ENCODE data around the gene NALF2.

NALF2 gene

DNA sequence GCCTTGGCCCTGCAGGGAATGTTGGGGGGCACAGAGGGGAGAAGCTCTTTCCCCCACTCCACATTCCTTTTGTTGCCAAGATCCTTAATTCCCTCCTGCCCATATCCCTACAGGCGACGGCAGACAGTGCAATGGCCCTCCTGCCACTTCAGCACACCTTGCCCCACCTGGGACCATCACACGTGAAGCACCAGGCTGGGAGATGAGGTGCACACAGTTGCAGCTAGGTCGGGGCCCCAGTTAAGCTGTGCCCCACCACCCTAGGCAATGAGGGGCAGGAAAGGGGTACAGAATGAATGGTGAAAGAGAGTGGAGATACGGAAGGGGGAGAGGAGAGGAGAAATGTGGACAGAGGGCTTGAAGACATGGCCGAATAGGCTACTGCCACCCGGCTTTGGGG is 26.2 kb downstream of the NALF2 start:
- DNase-seq = no peak

DNA sequence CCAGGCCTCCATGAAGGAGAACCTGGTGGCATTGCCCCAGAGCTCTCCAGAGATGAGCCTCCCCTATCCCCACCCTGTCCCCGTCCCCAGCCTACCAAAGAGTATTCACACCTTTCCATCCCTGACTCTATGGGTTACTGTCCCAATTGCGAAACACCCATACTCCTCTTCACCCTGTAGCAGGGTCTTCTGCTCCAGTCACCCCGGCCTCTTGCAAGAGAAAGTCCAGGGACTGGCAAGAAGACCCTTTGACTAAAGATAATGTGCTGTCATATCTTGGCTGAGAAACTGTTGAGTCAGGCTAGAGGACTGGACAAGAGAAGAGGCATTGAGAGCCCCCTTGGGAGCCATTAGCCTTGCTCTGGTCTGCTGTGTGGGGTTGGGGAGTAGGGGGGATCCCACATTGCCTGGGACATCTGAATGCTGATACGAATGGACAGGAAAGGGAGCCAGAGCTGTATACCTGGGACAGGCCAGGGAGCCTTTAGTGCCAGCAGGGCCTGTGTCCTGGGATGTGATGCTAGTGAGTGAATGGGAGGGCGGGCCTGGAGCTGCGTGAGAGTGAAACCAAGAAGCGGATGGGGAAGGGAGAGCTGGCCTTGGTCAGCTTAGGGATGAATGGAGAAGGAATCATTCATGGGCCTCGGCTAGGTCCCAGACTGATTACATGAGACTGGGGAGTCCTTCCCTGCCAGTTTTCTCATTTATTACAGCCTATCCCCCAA is 27.1 kb downstream of the NALF2 start:
- no peak for DNase-seq

DNA sequence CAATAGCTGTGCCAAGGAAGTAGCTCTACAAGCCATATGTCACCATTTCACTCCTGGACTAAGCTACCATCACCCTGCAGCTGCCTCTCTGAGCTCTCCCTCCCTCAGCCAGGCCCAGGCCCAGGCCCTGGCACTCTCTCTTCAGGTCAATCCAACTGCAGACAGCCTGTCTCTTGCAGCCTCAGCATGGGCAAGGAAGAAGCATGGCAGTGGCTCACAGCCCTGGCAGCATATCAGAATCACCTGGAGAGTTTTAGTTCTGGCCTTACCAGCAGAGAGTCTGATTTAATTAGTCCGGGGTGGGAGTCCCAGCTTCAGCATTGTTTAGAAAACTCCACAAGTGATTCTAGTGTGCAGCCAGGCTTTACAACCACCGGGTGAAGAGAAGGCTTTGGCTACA is 31.5 kb downstream of the NALF2 start:
- DNase-seq = peak; percentile 37

DNA sequence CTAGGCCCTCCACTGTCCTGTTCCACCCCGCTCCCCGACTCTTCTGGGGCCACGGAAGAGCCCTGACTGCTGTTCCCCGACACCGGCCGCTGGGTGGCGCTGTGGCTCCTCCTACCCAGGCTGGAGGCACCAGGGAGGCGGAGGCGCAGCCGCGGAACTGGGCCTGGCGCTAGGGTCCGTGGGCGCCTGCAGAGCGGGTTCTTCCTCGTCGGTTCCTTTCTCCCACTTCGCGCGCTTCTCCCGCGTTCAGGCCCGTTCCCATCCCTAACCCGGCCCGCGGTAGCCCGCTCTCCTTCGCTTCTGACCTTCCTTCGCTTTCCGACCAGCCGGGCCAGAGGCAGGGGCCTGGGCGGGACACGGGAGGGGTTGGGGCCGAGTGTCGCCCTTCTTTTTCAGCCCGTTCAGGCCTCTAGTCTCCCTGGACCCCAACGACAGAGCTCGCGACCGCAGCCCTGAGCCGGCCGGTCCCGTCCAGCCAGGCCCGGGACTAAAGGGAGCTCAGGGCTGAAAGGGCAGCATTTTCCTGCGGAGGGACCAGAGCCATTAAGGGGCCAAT is 34.3 kb downstream of the NALF2 start:
- DNase-seq = peak; percentile 1

DNA sequence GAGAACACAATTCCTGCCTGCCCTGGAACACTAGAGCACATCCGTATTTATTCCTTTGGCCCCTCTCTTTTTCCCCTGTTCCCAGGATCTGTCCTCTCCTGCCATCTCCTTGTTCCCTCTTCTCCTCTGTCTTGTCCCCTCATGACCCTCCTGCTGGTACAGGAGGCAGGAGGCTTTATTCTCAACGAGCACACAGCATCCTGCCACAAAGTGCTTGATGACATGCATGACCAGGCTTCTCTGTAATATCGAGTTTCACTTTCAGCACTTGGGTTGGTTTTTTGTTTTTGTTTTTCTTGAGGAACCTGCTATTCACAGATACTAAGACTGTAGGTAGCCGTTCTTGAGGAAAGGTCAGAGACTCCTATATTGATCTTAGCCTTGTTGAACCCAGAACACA is 35.3 kb downstream of the NALF2 start:
- DNase-seq = no peak

DNA sequence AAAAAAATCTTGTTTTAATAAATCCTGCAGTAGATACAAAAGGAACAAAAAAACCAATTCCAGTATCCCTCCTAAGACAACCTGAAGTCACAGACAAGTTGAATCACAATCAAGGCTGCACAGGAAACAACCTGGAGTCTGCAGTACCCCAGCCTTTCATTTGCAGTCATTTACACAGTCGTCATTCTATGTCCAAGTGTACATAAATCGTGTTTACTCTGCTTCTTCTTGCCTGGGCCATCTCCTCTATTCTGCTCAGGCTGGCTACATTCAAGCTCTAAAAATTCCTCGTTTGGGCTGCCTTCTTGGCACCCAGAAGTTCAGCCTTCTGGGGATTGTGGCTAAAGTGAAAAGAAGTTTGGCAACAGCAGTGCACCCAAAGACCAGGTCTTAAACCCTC is 37.8 kb downstream of the NALF2 start:
- DNase-seq = no peak

DNA sequence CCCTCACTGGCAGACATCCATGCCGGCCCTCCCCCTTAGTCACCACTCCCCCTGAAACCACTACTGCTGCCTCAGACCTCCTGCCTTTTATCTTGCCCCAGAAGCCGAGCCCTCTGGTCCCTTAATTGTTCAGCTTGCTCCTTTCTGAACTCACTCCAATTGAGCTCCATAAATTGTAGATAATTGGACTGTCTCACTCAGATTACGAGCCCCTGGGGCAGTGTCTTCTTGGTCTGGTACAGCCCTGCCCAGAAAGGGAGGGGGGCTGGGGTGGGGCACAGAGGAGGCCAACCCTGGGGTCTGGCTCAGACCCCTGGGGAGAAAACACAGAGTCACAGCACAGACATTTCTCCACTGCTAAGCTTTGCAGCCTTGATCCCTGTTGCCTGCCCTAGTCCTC is 39.4 kb downstream of the NALF2 start:
- no peak for DNase-seq

DNA sequence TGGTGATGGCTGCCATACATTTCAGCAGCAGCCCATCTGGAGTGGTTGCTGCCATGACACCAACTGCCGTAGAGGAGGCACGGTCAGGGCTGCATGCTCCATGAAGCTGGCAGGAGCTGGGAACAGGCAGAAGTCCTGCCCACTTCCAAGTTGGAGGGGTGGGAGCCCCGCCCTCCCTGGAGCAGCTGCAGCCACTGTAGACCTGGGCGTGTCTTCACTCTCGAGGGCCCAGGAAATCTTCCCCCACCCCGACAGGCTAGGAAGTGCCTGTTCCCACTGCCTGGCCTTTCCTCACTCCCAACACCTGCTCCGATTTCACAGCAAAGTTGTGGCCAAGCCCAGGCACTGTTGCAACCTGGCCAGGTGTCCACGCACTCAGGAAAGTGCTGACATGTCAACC is 42.3 kb downstream of the NALF2 start:
- no peak for DNase-seq

DNA sequence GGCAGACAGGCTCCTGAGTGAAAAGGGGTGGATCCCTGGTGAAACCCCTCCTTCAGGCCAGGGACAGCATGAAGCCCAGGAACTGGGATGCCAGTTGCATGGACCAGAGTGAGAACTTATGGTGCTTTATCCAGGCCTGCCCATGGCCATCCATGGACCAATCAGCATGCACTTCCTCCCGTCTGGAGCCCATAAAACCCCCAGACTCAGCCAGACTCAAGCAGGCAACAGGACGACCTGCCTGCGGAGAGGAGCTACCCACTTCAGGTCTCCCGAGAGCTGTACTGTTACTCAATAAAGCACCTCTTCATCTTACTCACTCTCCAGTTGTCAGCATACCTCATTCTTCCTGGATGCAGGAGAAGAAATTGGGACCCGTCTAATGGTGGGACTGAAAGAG is 42.9 kb downstream of the NALF2 start:
- no peak for DNase-seq

DNA sequence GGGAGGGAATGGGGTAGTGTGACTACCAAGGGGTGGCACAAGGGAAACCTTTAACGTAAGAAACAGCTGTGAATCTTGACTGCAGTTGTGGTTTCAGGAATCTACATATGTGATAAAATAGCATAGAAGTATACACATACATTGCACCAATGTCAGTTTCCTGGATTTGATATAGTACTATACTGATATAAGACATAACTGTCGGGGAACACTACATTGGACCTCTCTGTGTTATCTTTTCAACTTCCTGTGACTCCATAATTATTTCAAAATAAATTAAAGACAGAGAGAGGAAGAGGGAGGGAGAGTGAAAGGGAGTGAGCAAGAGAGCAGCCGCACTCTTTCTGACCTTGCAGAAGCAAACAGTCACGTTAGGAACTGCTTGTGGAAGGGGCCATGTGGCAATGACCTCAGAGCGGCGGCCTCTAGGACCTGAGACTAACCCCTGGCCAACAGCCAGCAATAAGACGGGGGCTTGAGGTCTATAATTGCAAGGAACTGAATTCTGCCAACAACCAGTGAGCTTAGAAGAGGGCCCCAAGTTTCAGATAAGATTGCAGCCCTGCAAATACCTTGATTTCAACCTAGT is 47.4 kb downstream of the NALF2 start:
- no peak for DNase-seq

DNA sequence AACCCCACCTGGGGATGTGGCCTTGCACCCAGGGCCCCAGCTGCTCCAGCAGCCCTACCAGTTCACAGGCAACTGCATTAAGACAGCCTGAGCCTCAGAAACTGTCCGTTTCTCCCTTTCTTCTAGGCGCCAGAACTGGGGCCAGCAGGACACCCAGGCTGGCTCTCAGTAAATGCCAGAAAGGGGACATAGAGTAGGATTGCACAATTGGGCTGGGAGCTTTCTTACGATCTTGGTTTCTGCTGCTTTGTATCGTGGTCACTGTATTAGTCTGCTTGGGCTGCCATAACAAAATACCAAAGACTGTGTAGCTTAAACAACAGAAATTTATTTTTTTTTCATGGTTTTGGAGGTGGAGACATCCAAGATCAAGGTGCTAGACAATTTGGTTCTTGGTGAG is 48.4 kb downstream of the NALF2 start:
- DNase-seq = no peak
